Activated CD4-positive, alpha-beta T cell treated with anti-CD3 and anti-CD28 coated beads for 24 hours (primary cell): ENCODE measurements around the gene KCNA5.

Experiments used
- DNase-seq, 2 donors: peaks; one replicate each; pipeline ENCODE4 v3.0.0-alpha.2; 2020; ENCODE audit warnings: low read depth in 2 of 2

Gene KCNA5

GRCh38 chr12:5063149-5063548 is 19.5 kb downstream of the KCNA5 start:
- no peak for DNase-seq

- no peak for DNase-seq
Measured at GRCh38 chr12:5064913-5065490, 21.3 kb downstream of the KCNA5 start.

GRCh38 chr12:5066251-5066650 is 22.6 kb downstream of the KCNA5 start:
- no peak for DNase-seq

GRCh38 chr12:5068126-5068525 is 24.4 kb downstream of the KCNA5 start:
- DNase-seq = no peak

GRCh38 chr12:5068619-5069018 is 24.9 kb downstream of the KCNA5 start:
- DNase-seq = no peak

- DNase-seq = no peak
Measured at GRCh38 chr12:5070090-5070489, 26.4 kb downstream of the KCNA5 start.

- no peak for DNase-seq
Measured at GRCh38 chr12:5071496-5071895, 27.8 kb downstream of the KCNA5 start.

GRCh38 chr12:5072311-5072710 is 28.6 kb downstream of the KCNA5 start:
- DNase-seq = no peak

GRCh38 chr12:5073054-5073453 is 29.4 kb downstream of the KCNA5 start:
- no peak for DNase-seq

GRCh38 chr12:5073853-5074252 is 30.2 kb downstream of the KCNA5 start:
- DNase-seq = no peak

GRCh38 chr12:5076761-5077160 is 33.1 kb downstream of the KCNA5 start:
- no peak for DNase-seq

GRCh38 chr12:5078423-5078822 is 34.7 kb downstream of the KCNA5 start:
- DNase-seq = no peak

GRCh38 chr12:5081016-5081415 is 37.3 kb downstream of the KCNA5 start:
- DNase-seq = no peak

GRCh38 chr12:5083955-5084849 is 40.5 kb downstream of the KCNA5 start:
- DNase-seq = no peak

- no peak for DNase-seq
Measured at GRCh38 chr12:5085896-5086295, 42.2 kb downstream of the KCNA5 start.

GRCh38 chr12:5087831-5088554 is 44.3 kb downstream of the KCNA5 start:
- DNase-seq = no peak

- no peak for DNase-seq
Measured at GRCh38 chr12:5088586-5089264, 45.0 kb downstream of the KCNA5 start.

GRCh38 chr12:5094551-5094950 is 50.9 kb downstream of the KCNA5 start:
- DNase-seq = no peak

- no peak for DNase-seq
Measured at GRCh38 chr12:5094986-5095385, 51.3 kb downstream of the KCNA5 start.
